HG03520 (cell line): ENCODE results near the gene PLCE1.

Experiments
- ATAC-seq: cut with Tn5 transposase; IDR thresholded peaks from one replicate; pipeline ENCODE4 v1.9.1; 2021; ENCODE audit warnings: mild to moderate bottlenecking, moderate library complexity; ENCODE audit not compliant: unreplicated experiment

The PLCE1 gene

DNA sequence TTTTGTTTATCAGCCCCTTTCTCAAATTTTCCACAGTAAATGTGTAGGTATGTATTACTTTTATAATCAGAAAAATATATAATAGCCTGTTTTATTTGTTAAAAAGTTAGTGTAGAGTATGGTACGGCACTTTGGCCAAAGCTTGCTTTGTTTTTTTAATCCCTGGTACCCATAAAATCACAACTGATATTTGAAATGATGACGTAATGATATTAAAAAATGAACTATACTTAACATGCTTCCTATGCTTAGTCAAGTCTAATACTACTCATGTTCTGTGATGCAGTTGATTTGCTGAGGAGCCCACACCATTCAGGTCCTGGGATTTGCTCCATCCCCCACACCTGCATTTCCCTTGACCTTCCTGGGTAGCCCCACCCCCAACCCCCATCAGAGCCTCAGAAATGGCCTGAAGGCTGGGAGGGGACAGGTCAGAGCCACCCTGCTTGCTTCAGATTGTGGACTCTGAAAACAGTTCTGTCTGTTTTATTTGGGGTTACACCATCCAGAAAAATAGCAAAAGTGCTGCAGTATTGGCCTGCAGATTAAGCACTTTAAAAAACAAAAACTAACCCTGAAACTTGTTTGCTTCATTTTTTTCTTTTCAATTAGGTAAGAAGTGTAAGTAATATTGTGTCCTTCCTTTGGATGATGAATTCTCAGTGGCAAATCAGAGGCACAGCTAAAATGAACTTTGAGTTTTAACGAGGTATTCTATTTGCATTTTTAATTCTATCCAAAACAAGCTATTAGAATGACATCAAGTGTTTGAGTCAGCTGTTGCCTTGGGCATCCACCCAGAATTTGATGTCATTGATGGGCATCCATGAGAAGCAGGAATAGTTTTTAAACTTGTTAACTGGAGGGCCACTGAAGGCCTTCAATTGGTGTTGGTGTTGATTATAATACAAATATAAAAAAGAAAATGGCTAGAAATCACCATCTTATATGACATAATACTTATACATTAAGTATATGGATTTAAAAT lies 23.3 kb downstream of the PLCE1 start:
- ATAC-seq = no peak

DNA sequence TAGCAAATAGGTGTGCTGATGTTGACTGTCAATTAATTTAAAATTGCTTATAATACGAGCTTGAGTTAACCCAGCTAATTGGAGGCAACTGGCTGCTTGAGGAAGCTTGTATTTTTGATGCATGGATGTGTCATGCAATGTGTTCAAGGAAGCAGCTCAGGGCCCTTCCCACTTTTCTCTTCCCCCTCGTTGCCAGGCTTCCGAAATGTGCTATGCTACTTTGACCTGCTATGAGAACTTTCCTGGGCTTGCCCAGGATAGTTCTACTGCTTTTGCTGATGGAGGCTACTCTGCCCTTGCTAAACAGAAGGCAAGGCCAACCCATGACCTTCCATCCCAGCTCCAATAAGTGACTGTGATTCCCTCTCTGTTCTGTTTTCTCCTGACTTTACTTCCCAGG lies 24.4 kb downstream of the PLCE1 start:
- no peak for ATAC-seq

DNA sequence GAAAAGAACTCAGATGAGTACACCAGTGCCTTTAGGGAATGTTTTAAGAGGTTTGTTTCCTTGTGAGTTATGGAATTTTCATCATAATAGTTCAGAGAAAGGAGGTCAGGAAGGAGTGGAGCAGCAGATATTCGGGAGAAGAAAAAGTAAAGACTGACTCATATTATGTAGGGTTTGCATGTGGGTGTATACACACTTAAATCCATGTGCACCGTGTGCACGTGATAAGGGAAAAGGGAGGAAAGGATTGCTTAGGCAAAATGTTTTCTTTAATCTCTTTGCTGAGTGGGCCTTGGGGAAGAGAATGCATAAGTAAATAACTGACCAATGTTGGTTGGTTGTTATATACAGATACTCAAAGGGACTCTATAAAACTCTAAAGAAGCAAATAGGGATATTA lies 30.2 kb downstream of the PLCE1 start:
- no peak for ATAC-seq

DNA sequence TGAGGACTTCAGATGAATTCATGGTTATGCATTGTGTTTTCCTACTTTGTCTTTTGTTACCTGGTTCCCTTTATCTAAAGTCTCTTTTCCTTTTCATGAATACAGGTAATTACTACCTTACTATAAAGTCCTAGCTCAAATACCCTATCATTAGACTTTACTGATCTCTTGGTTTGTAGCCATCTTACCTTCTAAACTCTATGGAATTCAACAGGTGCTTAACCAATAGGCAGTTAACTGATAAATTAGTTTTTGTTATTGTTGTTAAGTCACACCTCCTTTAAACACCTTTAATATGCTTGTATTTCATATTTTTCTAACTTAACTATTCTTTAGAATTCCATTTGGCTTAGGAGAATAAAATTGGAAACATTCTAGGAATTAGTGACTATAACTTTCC lies 30.7 kb downstream of the PLCE1 start:
- no peak for ATAC-seq

DNA sequence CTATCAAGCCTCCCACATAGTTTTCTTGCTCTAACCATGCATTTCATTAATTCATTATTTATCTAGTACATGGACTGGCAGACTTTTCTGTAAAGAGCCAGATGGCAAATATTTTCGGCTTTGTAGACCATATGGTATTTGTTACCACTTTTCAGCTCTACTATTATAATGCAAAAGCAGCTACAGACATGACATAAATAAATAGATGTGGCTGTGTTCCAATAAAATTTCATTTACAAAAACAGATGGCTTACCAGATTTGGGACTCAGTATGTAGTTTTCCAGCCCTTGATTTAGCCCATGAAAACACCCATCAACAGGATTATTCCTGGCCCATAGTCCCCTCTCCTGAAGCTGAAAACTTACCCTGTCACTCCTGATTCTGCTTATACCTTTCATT lies 32.1 kb downstream of the PLCE1 start:
- ATAC-seq = no peak

DNA sequence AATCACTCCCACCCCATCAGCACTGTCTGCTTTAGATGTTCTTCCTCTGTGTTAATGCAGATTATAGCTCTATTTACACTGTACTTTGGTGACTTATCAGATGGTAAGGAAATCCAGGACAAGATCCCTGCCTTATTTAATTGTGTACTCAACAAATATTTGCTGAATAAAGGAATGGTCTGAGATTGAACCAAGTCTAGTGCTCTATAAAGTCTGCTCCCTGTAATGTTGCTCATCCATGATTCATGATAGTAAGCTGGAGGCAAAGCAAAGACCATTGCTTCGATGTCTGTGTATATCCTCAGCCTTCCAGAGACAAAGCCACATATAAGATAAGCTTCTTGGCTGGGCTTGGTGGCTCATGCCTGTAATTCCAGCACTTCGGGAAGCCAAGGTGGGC lies 33.5 kb downstream of the PLCE1 start:
- ATAC-seq = no peak

DNA sequence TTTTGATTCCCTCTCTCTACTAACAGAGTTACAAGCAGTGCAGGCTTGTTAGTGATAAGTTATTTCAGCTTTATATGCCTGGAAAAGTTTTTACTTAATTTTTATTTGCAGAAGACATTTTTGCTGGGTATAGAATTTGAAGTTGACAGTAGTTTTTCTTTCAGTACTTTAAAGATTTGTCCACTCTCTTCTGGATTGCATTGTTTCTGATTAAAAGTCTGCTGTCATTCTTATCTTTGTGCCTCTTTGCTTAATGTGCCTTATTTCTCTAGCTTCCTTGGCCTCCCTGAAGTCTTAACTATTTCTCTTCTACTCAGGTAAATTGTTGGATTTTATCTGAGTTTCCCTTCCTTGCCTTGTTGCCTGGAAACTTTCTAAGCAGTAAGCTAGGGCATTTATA lies 36.2 kb downstream of the PLCE1 start:
- ATAC-seq = no peak

DNA sequence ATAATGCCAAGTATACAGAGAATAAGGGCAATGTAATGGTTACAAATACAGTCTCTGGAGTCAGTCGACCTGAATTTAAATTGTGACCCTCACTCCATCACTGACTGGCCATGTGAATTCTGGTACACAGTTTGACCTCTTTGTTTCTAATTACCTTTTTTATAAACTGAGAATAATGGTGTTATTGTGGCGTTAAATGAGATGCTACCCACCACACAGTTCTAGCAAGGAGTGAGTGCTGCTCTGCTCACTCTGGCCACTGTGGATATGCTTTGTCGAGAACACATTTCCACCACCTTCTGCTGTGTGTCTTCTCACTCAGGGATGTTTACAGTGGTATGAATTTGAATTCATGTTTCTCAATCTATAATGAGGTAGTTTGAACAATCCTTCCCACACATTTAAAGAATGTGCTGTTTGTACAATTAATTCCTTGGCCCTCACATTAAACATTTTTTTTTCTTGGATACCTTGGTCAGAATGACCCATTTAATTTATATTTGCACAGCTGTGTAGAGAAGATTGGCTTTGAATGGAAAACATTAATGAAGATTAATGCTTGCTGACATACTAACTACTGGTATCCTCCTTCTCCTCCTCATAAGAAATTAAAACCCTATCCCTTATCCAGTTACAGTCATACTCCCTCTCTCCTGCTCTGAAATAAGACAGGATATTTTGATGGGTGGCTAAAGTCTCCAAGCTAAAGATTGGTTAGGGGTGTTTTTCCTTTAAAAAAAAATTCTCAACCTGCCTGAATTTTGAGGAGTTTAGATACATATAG lies 42.4 kb downstream of the PLCE1 start:
- no peak for ATAC-seq

DNA sequence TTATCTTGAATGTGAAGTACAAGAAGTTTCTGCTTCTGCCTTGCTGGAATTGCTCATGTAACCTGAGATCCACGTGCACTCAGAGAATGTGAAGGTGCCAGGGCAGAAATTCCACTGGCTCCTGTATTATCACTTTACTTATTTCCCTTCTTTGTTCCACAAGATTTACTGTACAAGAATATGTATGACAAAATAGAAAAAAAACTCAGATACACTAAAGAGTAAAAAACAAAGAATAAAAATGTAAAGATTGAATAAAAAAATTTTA lies 43.0 kb downstream of the PLCE1 start:
- ATAC-seq = no peak

DNA sequence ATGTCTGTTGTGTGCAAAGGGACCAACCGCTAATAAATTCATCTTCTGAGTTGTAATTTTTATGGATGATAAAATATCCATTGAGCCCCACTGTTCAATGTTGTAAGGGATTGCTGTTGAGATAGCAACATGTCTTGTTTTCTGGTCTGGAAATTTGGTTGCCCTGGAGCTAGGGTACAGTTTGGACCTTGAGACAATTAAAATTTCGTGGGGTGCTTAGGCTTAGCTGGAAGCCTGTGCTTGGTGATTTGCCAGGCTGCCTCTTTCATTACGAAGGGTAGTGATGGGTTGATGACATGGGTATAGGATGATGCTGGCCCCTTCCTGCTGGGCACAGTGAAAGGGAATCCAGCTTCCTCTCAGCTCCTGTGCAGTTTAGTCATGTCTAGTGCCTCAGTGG lies 43.6 kb downstream of the PLCE1 start:
- ATAC-seq = no peak

DNA sequence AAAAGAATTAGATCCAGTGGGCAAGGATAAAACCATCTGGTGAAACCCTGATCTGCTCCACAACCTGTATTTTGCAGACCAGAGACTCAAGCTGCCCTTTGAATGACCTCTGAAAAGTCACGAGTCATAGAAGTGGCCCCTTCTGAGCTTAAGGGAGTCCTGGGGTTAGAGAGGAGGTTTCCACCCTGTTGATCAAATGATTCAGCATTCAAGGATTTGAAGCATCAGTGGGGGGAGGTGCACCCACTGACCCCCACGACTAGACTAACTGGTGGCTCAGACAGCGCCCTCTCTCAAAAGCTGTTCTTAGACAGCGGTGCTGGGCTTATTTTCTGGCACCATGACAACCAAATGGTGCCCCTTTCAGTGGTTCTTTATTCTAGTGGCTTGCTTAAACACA lies 44.3 kb downstream of the PLCE1 start:
- ATAC-seq = no peak

DNA sequence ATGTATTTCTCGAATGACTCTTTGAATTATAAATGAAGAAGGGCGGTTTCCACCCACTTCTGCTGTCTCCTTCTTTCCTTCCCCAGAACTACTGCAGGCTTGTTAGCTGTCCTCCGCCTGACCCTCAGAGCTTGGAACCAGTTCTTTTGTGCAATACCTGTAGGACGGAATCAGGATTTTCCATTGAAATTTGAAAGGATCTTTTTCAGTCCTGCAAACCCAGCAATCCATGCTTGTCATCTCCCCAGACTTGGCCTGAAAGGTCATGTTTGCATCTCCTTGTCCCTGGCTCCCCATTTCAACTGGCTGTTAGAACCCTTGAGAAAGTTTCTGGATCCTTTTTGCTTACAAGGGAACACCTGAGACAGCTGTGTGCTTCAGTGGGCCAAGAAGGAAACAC lies 47.5 kb downstream of the PLCE1 start:
- no peak for ATAC-seq

DNA sequence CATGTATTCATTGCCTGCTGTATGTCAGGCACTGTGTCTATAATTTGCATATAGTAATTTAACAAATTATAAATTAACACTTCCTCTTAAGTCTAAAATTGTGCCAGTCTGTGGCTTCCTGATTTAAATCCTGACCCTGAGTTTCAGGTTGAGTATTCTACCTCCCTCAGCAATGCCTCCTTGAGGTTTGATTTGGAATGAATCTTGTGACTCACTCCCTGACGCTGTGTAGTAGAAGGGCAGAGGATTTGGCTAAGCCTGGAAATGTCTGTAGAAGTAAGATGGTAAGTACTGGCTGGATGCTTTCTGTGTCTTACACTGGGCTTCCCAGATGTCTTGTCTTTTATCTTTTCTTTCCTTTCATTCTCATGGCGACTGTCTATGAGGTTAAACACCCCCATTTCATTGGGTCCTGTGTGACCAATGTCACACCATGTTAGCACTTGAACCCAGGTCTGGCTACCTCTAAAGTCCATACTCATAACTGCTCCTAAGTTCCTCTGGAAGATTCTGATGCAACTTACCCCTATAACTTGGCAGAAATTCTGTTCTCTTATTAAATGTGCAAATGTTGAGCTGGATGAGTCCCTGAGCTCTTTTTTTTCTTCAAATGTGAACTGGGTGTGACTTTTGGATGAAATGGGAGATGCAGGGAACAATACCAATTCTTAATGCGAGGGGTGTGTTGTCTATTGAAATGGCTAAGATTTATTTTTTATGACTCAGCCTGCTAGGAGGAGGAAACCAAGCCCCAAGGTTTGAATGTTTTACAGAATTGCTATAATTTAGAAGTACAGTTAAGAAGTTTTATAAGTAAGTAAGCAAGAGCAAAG lies 48.5 kb downstream of the PLCE1 start:
- ATAC-seq = no peak

DNA sequence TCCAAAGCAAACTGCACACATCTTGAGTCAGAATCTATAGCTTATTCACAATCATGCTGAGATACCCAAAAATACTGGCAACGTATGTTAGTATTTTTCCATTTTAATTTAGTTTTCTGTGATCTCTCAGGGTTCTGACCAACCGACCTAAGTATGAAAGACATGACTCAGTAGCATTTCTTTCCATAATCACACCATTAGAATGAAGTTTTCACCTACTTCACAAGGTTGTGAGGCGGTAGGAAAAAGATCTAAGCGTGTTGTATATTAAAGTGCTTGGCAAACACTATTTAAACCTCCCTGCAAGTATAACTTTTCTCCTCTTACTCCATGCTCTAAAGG lies 49.1 kb downstream of the PLCE1 start:
- no peak for ATAC-seq
